ENCODE data around the gene CEP112.

Gene CEP112

GRCh38 chr17:65973237-65973636 lies 218.7 kb downstream of the CEP112 start:
- no peak overlapping the region for H3K4me3 Mint-ChIP-seq
- H3K36me3 Mint-ChIP-seq (ENCODE audit: low read depth), result no peaks in the 10 kb centered on the region
- H3K27ac Mint-ChIP-seq, result no peak overlapping the region
- H3K27me3 Mint-ChIP-seq (ENCODE audit: low read depth), result no peaks in the 10 kb centered on the region
- H3K4me1 Mint-ChIP-seq, result no peaks in the 10 kb centered on the region
- no peaks in the 10 kb centered on the region for H3K9me3 Mint-ChIP-seq
- TF ChIP-seq, protein P1, sequence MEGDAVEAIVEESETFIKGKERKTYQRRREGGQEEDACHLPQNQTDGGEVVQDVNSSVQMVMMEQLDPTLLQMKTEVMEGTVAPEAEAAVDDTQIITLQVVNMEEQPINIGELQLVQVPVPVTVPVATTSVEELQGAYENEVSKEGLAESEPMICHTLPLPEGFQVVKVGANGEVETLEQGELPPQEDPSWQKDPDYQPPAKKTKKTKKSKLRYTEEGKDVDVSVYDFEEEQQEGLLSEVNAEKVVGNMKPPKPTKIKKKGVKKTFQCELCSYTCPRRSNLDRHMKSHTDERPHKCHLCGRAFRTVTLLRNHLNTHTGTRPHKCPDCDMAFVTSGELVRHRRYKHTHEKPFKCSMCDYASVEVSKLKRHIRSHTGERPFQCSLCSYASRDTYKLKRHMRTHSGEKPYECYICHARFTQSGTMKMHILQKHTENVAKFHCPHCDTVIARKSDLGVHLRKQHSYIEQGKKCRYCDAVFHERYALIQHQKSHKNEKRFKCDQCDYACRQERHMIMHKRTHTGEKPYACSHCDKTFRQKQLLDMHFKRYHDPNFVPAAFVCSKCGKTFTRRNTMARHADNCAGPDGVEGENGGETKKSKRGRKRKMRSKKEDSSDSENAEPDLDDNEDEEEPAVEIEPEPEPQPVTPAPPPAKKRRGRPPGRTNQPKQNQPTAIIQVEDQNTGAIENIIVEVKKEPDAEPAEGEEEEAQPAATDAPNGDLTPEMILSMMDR (IDR thresholded peaks at IDR 0.05; ENCODE audit: unreplicated experiment in 3 of 3), result no peak

DNA sequence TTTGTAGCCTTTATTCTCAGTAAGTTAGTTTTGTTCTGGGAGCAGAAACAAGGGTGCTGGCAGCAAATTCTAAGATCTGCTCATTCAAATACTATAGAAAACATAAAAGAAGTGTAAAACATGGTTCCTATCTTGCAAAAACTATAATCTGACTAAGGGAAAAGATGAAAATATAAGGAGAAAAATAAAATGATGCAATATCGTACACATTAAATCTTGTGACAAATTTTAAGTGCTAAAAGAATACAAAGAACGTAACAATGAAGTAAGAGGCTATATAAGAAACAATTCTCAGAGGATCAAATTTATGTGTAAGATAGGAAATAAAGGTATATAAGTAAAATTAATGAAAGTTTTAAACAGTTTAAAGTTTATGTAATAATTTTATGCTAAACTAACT lies 224.6 kb downstream of the CEP112 start:
- no peak overlapping the region for H3K4me3 Mint-ChIP-seq
- peaks cover 6% of the 10 kb centered on the region for H3K4me1 Mint-ChIP-seq
- H3K36me3 Mint-ChIP-seq (ENCODE audit: low read depth), result peaks cover 10% of the 10 kb centered on the region
- no peaks in the 10 kb centered on the region for H3K27me3 Mint-ChIP-seq (ENCODE audit: low read depth)
- TF ChIP-seq, protein P1 (IDR thresholded peaks at IDR 0.05; ENCODE audit: unreplicated experiment in 3 of 3), result no peak
- no peak overlapping the region for H3K27ac Mint-ChIP-seq
- H3K9me3 Mint-ChIP-seq, result peaks cover 8% of the 10 kb centered on the region

DNA sequence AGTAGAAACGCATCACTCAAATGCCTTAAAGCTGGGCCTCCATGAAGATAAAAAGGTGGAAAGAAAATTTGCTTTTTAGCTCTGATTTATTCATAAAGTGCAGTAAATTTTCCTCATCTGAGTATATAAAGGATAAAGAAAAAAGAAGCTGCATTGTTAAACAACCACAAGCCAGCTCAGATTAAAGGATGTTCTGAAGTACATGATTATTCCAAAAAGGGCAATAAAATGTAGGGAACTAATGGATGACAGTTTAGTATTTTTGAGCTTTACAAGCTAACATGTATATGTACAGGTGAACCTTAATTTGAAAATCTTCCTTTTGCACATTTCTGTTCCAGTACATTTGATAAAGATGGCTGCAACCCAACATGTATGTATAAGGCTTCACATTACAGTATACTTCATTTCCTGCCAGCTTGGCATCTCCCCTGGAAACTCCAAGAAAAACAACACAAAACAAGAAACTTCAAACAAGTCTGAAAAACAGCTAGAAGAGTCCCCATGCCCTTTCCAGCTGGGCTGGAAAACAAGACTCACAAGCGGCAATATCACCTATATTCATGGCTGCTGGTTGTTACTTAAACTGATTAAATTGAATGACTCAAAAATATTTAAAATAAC lies 225.7 kb downstream of the CEP112 start:
- peak overlapping the region in 1 of 3 experiments; percentile 64 for H3K27ac Mint-ChIP-seq
- peaks cover 15% of the 10 kb centered on the region for H3K36me3 Mint-ChIP-seq (ENCODE audit: low read depth)
- no peak overlapping the region for H3K4me3 Mint-ChIP-seq
- H3K9me3 Mint-ChIP-seq, result peaks cover 8% of the 10 kb centered on the region
- TF ChIP-seq, protein P1 (IDR thresholded peaks at IDR 0.05; ENCODE audit: unreplicated experiment in 3 of 3), result no peak
- peaks cover 6% of the 10 kb centered on the region for H3K4me1 Mint-ChIP-seq
- H3K27me3 Mint-ChIP-seq (ENCODE audit: low read depth), result no peaks in the 10 kb centered on the region

GRCh38 chr17:65963179-65963578 lies 228.8 kb downstream of the CEP112 start:
- H3K27me3 Mint-ChIP-seq (ENCODE audit: low read depth), result no peaks in the 10 kb centered on the region
- H3K4me1 Mint-ChIP-seq, result peaks cover 6% of the 10 kb centered on the region
- H3K4me3 Mint-ChIP-seq, result no peak overlapping the region
- peaks cover 8% of the 10 kb centered on the region for H3K9me3 Mint-ChIP-seq
- TF ChIP-seq, protein P1 (IDR thresholded peaks at IDR 0.05; ENCODE audit: unreplicated experiment in 3 of 3), result no peak
- H3K27ac Mint-ChIP-seq, result no peak overlapping the region
- peaks cover 22% of the 10 kb centered on the region for H3K36me3 Mint-ChIP-seq (ENCODE audit: low read depth)

DNA sequence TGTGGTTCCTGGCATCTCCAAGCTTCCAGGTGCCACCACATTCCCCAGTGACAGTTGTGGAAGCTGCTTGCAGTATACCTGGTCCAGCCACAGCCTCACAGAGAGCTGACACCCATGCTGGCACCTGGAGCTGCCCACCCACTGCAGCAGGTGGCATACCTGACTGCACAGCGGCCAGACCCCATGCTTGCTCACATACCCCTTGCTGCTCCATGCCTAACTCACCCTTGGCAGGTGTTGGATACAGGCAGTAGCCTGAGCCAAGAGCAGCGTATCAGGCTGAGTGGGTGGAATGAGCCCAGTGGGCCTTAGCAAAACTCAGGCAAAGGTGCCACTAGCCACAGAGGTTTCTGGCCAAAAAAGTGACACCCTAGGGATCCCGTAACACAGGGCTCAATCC lies 232.3 kb downstream of the CEP112 start:
- no peak overlapping the region for H3K27ac Mint-ChIP-seq
- no peak overlapping the region for H3K4me3 Mint-ChIP-seq
- no peaks in the 10 kb centered on the region for H3K4me1 Mint-ChIP-seq
- TF ChIP-seq, protein P1 (IDR thresholded peaks at IDR 0.05; ENCODE audit: unreplicated experiment in 3 of 3), result no peak
- peaks cover 29% of the 10 kb centered on the region for H3K9me3 Mint-ChIP-seq
- H3K36me3 Mint-ChIP-seq (ENCODE audit: low read depth), result peaks cover 50% of the 10 kb centered on the region
- no peaks in the 10 kb centered on the region for H3K27me3 Mint-ChIP-seq (ENCODE audit: low read depth)

DNA sequence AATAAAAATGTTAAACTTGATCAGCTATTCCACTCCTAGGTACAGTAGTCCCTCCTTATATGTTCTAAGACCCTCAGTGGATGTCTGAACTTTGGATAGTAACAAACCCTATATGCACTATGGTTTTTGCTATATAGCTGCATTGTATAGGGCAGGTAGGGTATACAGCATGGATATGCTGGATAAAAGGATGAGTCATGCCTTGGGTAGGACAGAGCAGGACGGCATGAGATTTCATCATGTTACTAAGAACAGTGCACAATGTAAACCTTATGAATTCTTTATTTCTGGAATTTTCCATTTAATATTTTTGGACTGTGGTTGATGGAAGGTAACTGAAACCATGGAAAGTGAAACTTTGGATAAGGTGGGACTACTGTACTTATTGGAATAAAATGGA lies 235.1 kb downstream of the CEP112 start:
- no peak overlapping the region for H3K4me3 Mint-ChIP-seq
- H3K4me1 Mint-ChIP-seq, result no peaks in the 10 kb centered on the region
- TF ChIP-seq, protein P1 (IDR thresholded peaks at IDR 0.05; ENCODE audit: unreplicated experiment in 3 of 3), result no peak
- peaks cover 62% of the 10 kb centered on the region for H3K36me3 Mint-ChIP-seq (ENCODE audit: low read depth)
- H3K27ac Mint-ChIP-seq, result no peak overlapping the region
- peaks cover 37% of the 10 kb centered on the region for H3K9me3 Mint-ChIP-seq
- no peaks in the 10 kb centered on the region for H3K27me3 Mint-ChIP-seq (ENCODE audit: low read depth)
